GM12878 (cell line): ENCODE data around the gene MDGA2. TPM values are rescaled to one million over a fixed set of nuclear protein-coding genes. Genes with fewer than 3 reads are reported as not detected.

Experiments
- ATAC-seq: fragments of 200-7000 bp; cut with Tn5 transposase; 3 replicates; pipeline ENCODE4 v1.9.1; 2020; ENCODE audit warnings: mild to moderate bottlenecking, moderate library complexity
- BruUV-seq: library from RNA; stranded (reverse); fragments of 400-500 nt; replicated peaks from 2 replicates; lab custom pipeline; 2021; lab: Mats Ljungman, UMichigan
- CTCF ChIA-PET: fragments of 300-600 bp; sonication (Branson Sonifier 250); formaldehyde crosslinking; extraction: SDS; loops from one replicate; lab custom pipeline; 2021; ENCODE audit warnings: inconsistent platforms; lab: Yijun Ruan, JAX
- POLR2A ChIA-PET: fragments of 350-600 bp; formaldehyde crosslinking; extraction: SDS; loops from one replicate; lab custom pipeline; 2021; ENCODE audit warnings: inconsistent platforms; lab: Charles Lee
- RAD21 ChIA-PET: fragments of 300-600 bp; sonication (Branson Sonifier 250); formaldehyde crosslinking; loops from one replicate; lab custom pipeline; 2023; ENCODE audit warnings: antibody characterized with exemption; ENCODE audit not compliant: unreplicated experiment; lab: Charles Lee
- SMC1A ChIA-PET: fragments of 300-600 bp; sonication (Branson Sonifier 250); formaldehyde crosslinking; loops from one replicate; lab custom pipeline; 2023; ENCODE audit not compliant: unreplicated experiment, uncharacterized antibody; lab: Charles Lee
- DNase-seq: peaks from one replicate; pipeline ENCODE4 v3.0.0-alpha.2; 2011; ENCODE audit warnings: low read depth, low spot score
- FAIRE-seq: peaks from 3 replicates; lab custom pipeline; 2011; peaks lifted over from hg19 to GRCh38; lab: Jason Lieb, UNC
- H2AFZ ChIP-seq: 2 replicates; pipeline ENCODE4 v1.6.0; 2011; ENCODE audit warnings: low read depth, low read length, control low read depth; ENCODE audit not compliant: control insufficient read depth
- H3K27ac ChIP-seq: 2 replicates; pipeline ENCODE4 v1.5.1; 2011; ENCODE audit warnings: control low read depth; ENCODE audit not compliant: control insufficient read depth, insufficient read depth
- H3K27me3 ChIP-seq, 2 experiments: replicated peaks in 1 of 2; 2 replicates each; pipeline versions ENCODE4 v1.6.0 to v1.6.1; 2011; ENCODE audit warnings: low read length in 1 of 2; ENCODE audit not compliant: control insufficient read depth in 2 of 2, insufficient read depth in 2 of 2
- H3K36me3 ChIP-seq, 2 experiments: 2 replicates each; pipeline ENCODE4 v1.5.1; 2011; ENCODE audit warnings: low read length in 1 of 2; ENCODE audit not compliant: control insufficient read depth in 2 of 2, insufficient read depth in 2 of 2
- H3K4me1 ChIP-seq: 2 replicates; pipeline ENCODE4 v1.6.1; 2011; ENCODE audit warnings: mild to moderate bottlenecking, low read length, moderate library complexity, mixed read lengths; ENCODE audit not compliant: control insufficient read depth, insufficient read depth
- H3K4me2 ChIP-seq: 2 replicates; pipeline ENCODE4 v1.6.0; 2011; ENCODE audit warnings: control low read depth; ENCODE audit not compliant: control insufficient read depth, insufficient read depth
- H3K4me3 ChIP-seq: fragments of 200-600 bp; sonication (generic); 2 replicates; pipeline ENCODE4 v1.5.1; 2016
- H3K79me2 ChIP-seq: 2 replicates; pipeline ENCODE4 v1.6.0; 2011; ENCODE audit warnings: low read length; ENCODE audit not compliant: control insufficient read depth, insufficient read depth
- H3K9ac ChIP-seq: 2 replicates; pipeline ENCODE4 v1.8.0; 2011; ENCODE audit warnings: low read length, control low read depth, mixed read lengths; ENCODE audit not compliant: control insufficient read depth, insufficient read depth
- H3K9me3 ChIP-seq: replicated peaks from 3 replicates; pipeline ENCODE4 v1.5.1; 2011; ENCODE audit warnings: mild to moderate bottlenecking, low read length; ENCODE audit not compliant: control insufficient read depth, insufficient read depth
- H4K20me1 ChIP-seq: 2 replicates; pipeline ENCODE4 v1.6.0; 2011; ENCODE audit not compliant: control insufficient read depth, insufficient read depth
- ASH2L ChIP-seq: fragments of 300-600, 200-600 bp; sonication (generic); IDR thresholded peaks from 2 replicates; pipeline ENCODE4 v1.6.1; 2017; ENCODE audit warnings: low read depth, mild to moderate bottlenecking, borderline replicate concordance
- BACH1 ChIP-seq: fragments of 450-650 bp; IDR thresholded peaks from 2 replicates; pipeline ENCODE4 v1.6.1; 2017; ENCODE audit warnings: mild to moderate bottlenecking, borderline replicate concordance
- BHLHE40 ChIP-seq, 2 experiments: fragments of 450-650 bp in 1 of 2; IDR thresholded peaks; 2 replicates each; pipeline ENCODE4 v1.6.1; 2011 to 2017; ENCODE audit warnings: low read depth in 2 of 2, borderline replicate concordance in 1 of 2, improper control_type of control experiment in 1 of 2, low read length in 1 of 2, mild to moderate bottlenecking in 1 of 2
- EED ChIP-seq: sonication (generic); IDR thresholded peaks from 2 replicates; pipeline ENCODE4 v1.6.1; 2016; ENCODE audit warnings: antibody characterized with exemption, low read depth
- LARP7 ChIP-seq: fragments of 450-650 bp; IDR thresholded peaks from 2 replicates; pipeline ENCODE4 v1.6.1; 2017; ENCODE audit warnings: mild to moderate bottlenecking
- MTA3 ChIP-seq: IDR thresholded peaks from 2 replicates; pipeline ENCODE4 v1.6.1; 2012; ENCODE audit warnings: low read length, inconsistent platforms, borderline replicate concordance
- NFXL1 ChIP-seq: fragments of 450-650 bp; IDR thresholded peaks from 2 replicates; pipeline ENCODE4 v1.6.1; 2017; ENCODE audit warnings: antibody characterized with exemption, mild to moderate bottlenecking, borderline replicate concordance
- PAX5 ChIP-seq: IDR thresholded peaks from 2 replicates; pipeline ENCODE4 v1.6.1; 2011; ENCODE audit warnings: low read depth, low read length, borderline replicate concordance
- RAD21 ChIP-seq: IDR thresholded peaks from 2 replicates; pipeline ENCODE4 v1.6.1; 2011; ENCODE audit warnings: mild to moderate bottlenecking, low read depth, low read length, moderate library complexity; ENCODE audit not compliant: insufficient read depth
- RB1 ChIP-seq: fragments of 450-650 bp; formaldehyde crosslinking; IDR thresholded peaks from 2 replicates; pipeline ENCODE4 v1.6.1; 2017; ENCODE audit warnings: mild to moderate bottlenecking, borderline replicate concordance
- SP1 ChIP-seq: IDR thresholded peaks from one replicate; pipeline ENCODE4 v1.6.1; 2011; ENCODE audit warnings: low read depth, low read length
- SUPT20H ChIP-seq: IDR thresholded peaks from 2 replicates; pipeline ENCODE4 v1.6.1; 2011; ENCODE audit warnings: low read depth, mild to moderate bottlenecking, low read length, moderate library complexity, borderline replicate concordance; ENCODE audit not compliant: control insufficient read depth
- ZNF622 ChIP-seq: fragments of 450-650 bp; IDR thresholded peaks from 2 replicates; pipeline ENCODE4 v1.6.1; 2017; ENCODE audit warnings: mild to moderate bottlenecking, inconsistent platforms
- WGBS: methylation state at CpG from one replicate; pipeline ENCODE4 v1.1.6; 2016; ENCODE audit warnings: low lambda C conversion rate; ENCODE audit not compliant: insufficient replicate concordance, insufficient coverage; ENCODE audit errors: missing lambda C conversion rate; 5-methylcytosine and 5-hydroxymethylcytosine counted together
- in situ Hi-C: fragments of 300-500 bp; cut with MboI; formaldehyde crosslinking; loops from 9 replicates; pipeline ENCODE4 v1.14.3; 2018; ENCODE audit warnings: mixed read lengths
- intact Hi-C: fragments of 100-400 bp; cut with micrococcal nuclease; formaldehyde crosslinking; loops from one replicate; pipeline ENCODE4 v1.14.2; 2022; ENCODE audit not compliant: unreplicated experiment
- polyA plus RNA-seq, 11 experiments: library from polyadenylated mRNA; depleted of rRNA in 4 of 11; unstranded in 6 of 11; stranded (reverse) in 5 of 11; fragments of >200 nt; fragmentation: Nextera tagmentation in 4 of 11; fragmentation: Illumina TruSeq in 1 of 11; extraction: Ambion mirVana in 4 of 11; extraction: Trizol in 1 of 11; gene quantifications; 1 replicate in 1 of 11; 2 replicates in 10 of 11; pipeline versions ENCODE4 v1.2.1 to v1.2.3, GENCODE V29; 2011 to 2016; ENCODE audit warnings: inconsistent platforms in 2 of 11, missing spikeins in 2 of 11, low read depth in 1 of 11
- total RNA-seq, 4 experiments: library from RNA; depleted of rRNA in 3 of 4; stranded (reverse); fragments of >200 nt in 3 of 4; fragmentation: Illumina TruSeq in 1 of 4; extraction: Trizol in 1 of 4; gene quantifications; 2 replicates each; pipeline versions ENCODE4 v1.2.1 to v1.2.3, GENCODE V29; 2013 to 2021
- TF ChIP-seq, protein P1 (sequence below): fragments of 450-650 bp; IDR thresholded peaks from 2 replicates; pipeline ENCODE4 v1.6.1; 2017; ENCODE audit warnings: antibody characterized with exemption, mild to moderate bottlenecking, moderate library complexity

Gene MDGA2
- total and polyA plus RNA-seq, 10 of the 15 experiments (the other 5 are each of a cell fraction or from before 2014, with no cell fraction given) = not detected

DNA sequence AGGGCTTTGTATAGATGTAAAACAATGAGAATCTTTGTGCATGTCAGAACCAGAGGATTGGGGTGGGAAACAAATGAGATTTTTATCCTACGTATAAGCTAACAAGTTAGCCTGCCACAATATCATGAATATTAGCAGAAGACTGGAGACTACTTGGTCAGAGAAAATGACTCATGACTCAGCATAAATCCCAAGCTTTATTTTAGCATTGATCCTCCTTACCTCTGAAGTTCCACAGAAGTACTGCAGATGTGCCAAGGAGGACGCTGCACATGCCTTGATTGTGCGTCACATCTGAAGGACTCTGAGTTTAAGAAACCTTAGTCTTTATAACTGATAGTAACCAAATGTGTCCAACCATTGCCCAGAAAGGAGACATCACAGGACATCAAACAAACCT, 789.8 kb downstream of the MDGA2 start:
- H3K9me3 ChIP-seq = no peaks in the 10 kb centered on the region
- 75% methylated on average over 3 of the region's 3 CpGs for WGBS
- no peak overlapping the region for H3K4me2 ChIP-seq
- H3K36me3 ChIP-seq = no peaks in the 10 kb centered on the region
- ChIA-PET RAD21 (no interaction called here), POLR2A (no interaction called here), SMC1A (no interaction called here)
- no TSS peak for BruUV-seq
- no peak for DNase-seq
- FAIRE-seq = no peak
- in situ Hi-C loops = no loop called here
- H4K20me1 ChIP-seq = no peaks in the 10 kb centered on the region
- H3K4me1 ChIP-seq = no peaks in the 10 kb centered on the region
- no peak overlapping the region for H3K4me3 ChIP-seq
- H3K27ac ChIP-seq = no peak overlapping the region
- H2AFZ ChIP-seq = no peak overlapping the region
- no peaks in the 10 kb centered on the region for H3K79me2 ChIP-seq
- no peak for TF ChIP-seq ZNF622
- no peak for TF ChIP-seq BHLHE40 (IDR thresholded peaks at IDR 0.05; ENCODE audit: borderline replicate concordance in 1 of 2, low read depth in 2 of 2, low read length in 1 of 2)
- no peak for TF ChIP-seq EED
- TF ChIP-seq RB1 = no peak
- no peak for TF ChIP-seq ASH2L
- TF ChIP-seq, all 136 proteins: peak for 0
- CTCF ChIA-PET = no interaction called here
- intact Hi-C loops = no loop called here
- Histone ChIP-seq H3K9ac (no peak overlapping the region), H3K27me3 (no peaks in the 10 kb centered on the region)
- no peak for ATAC-seq

DNA sequence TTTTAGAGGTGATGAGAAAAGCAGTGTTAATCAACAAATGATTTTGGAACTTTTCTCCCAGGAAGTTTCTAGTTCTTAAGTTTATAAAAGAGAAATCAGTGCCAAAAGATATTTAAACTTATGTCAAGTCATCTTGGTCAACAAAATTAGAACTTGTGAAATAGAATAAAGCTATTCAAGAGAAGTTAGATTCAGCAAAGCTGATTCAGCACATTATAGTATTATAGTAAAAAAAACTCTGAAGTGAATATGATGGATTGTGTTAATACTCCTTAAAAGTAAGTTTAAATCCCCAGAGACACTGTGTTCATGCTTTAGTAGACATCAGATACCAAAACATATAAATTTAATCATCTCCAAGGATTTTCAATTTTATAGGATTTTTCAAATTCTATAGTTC, 813.7 kb downstream of the MDGA2 start:
- Histone ChIP-seq H3K4me1 (no peaks in the 10 kb centered on the region), H3K36me3 (no peaks in the 10 kb centered on the region), H3K9ac (no peak overlapping the region), H3K27ac (no peak overlapping the region), H2AFZ (no peak overlapping the region), H3K79me2 (no peaks in the 10 kb centered on the region), H4K20me1 (no peaks in the 10 kb centered on the region), H3K4me3 (no peak overlapping the region), H3K27me3 (no peaks in the 10 kb centered on the region), H3K4me2 (no peak overlapping the region), H3K9me3 (no peaks in the 10 kb centered on the region)
- BruUV-seq = no TSS peak
- DNase-seq (no peak), FAIRE-seq (no peak), ATAC-seq (no peak)
- TF ChIP-seq SP1 = no peak
- TF ChIP-seq MTA3 = no peak
- TF ChIP-seq BACH1 = no peak
- TF ChIP-seq, protein P1, sequence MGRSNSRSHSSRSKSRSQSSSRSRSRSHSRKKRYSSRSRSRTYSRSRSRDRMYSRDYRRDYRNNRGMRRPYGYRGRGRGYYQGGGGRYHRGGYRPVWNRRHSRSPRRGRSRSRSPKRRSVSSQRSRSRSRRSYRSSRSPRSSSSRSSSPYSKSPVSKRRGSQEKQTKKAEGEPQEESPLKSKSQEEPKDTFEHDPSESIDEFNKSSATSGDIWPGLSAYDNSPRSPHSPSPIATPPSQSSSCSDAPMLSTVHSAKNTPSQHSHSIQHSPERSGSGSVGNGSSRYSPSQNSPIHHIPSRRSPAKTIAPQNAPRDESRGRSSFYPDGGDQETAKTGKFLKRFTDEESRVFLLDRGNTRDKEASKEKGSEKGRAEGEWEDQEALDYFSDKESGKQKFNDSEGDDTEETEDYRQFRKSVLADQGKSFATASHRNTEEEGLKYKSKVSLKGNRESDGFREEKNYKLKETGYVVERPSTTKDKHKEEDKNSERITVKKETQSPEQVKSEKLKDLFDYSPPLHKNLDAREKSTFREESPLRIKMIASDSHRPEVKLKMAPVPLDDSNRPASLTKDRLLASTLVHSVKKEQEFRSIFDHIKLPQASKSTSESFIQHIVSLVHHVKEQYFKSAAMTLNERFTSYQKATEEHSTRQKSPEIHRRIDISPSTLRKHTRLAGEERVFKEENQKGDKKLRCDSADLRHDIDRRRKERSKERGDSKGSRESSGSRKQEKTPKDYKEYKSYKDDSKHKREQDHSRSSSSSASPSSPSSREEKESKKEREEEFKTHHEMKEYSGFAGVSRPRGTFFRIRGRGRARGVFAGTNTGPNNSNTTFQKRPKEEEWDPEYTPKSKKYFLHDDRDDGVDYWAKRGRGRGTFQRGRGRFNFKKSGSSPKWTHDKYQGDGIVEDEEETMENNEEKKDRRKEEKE = no peak
- TF ChIP-seq LARP7 = no peak
- TF ChIP-seq SUPT20H = no peak
- no peak for TF ChIP-seq PAX5
- no peak for TF ChIP-seq RAD21
- TF ChIP-seq NFXL1 = no peak
- SMC1A ChIA-PET = no interaction called here
- RAD21 ChIA-PET = no interaction called here
- POLR2A ChIA-PET = no interaction called here
- intact Hi-C loops (no loop called here), in situ Hi-C loops (no loop called here)
- CTCF ChIA-PET = no interaction called here
